Head of caudate nucleus (tissue), 42 donors: Measurements from ENCODE around the gene SLC35F6.
"Not testable (repeated sequence)": the region's sequence is repeated elsewhere in the genome, so short reads cannot be mapped to it uniquely, and the experiment has no call there.

Experiments
- DNase-seq, 42 donors: peaks; one replicate each; pipeline versions ENCODE4 v3.0.0 to v3.0.0-alpha.2; 2020 to 2021; ENCODE audit warnings: mixed read lengths in 7 of 42
- intact Hi-C: fragments of 100-400 bp; cut with DNase I; formaldehyde crosslinking; loops from one replicate; pipeline ENCODE4 v1.15.0; 2022

Gene SLC35F6

DNA sequence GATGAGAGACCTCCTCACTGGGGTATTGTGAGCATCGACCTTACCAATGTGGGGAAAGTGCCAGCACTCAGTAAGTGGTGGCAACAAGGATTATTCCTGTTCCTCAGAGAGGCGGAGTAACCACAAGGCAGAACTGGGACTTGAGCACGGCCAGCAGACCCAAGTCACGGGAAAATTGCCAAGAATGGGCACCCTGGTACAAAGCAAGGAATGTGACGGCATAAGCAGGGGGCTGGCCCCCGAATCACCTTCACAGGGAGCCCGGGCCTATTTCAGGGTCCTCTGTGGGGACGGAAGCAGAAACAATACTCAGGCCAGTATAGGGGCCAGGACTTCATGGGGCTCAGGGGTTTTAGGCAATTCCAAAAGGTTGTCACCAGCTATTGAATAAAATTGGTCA, 47.2 kb downstream of the SLC35F6 start:
- intact Hi-C loops: no loop called here
- peak in 2 of 42 donors; percentile 12 to 16 for DNase-seq

DNA sequence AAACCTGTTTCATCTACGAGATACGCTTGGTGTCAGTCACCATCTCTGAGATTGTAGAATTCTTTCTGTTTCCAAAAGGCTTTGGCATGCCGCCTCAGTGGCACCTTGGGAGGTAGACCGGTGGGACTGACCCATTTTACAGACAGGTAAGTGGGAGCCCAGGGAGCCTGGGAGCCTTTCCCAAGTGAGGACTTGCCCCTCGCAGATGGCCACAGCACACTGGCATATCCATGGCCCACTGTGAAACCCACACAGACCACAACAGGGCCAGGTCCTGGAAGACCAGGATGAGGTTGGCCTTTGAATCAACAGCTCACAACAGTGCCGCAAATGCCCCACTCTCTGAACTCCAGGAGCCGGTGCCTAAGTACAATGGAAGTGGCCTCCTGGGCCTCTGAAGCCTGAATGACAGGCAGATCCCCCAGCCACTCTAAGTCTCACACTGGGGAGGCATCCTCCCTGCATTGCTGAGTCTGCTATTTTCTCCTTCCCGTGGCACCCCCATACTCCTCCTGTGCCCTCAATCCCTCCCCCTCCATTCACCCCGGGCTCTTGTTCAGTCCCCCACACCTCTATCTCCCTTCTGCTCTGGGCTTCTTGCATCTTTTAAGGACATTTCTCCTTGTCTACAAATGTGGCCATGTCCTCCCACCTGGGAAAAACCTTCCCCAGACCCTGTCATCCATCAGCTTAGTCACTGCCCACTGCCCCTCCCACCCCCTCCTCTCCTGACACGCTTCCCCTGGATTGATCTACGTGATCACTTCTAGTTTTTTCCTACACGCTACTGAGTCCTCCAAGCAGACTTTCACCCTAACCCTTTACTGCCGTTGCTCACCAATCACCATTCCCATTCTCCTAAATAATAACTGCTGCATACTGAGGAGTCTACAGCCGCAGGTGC, 48.0 kb downstream of the SLC35F6 start:
- intact Hi-C loops: no loop called here
- DNase-seq: peak in 1 of 42 donors; percentile 7

DNA sequence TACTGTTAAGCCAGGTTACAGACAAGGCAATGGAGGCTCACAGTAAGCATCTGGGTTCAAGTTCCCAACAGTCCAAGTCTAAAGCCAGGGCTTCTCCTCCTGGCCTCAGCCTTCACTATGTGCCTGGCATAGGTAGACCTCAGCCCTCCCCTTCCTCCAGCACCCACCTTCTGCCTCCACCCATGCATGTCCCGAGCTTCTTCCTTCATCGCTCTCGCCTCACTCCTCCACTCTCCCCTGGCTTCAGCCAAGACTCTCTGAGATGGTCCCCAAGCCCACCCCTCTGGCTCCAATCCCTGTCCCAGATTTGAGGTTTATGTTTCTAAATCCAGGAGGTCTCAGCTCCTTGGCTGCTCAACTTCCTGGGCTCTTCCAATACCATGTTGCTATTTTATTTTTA, 48.6 kb downstream of the SLC35F6 start:
- DNase-seq: peak in 1 of 42 donors; percentile 8
- intact Hi-C loops: no loop called here

DNA sequence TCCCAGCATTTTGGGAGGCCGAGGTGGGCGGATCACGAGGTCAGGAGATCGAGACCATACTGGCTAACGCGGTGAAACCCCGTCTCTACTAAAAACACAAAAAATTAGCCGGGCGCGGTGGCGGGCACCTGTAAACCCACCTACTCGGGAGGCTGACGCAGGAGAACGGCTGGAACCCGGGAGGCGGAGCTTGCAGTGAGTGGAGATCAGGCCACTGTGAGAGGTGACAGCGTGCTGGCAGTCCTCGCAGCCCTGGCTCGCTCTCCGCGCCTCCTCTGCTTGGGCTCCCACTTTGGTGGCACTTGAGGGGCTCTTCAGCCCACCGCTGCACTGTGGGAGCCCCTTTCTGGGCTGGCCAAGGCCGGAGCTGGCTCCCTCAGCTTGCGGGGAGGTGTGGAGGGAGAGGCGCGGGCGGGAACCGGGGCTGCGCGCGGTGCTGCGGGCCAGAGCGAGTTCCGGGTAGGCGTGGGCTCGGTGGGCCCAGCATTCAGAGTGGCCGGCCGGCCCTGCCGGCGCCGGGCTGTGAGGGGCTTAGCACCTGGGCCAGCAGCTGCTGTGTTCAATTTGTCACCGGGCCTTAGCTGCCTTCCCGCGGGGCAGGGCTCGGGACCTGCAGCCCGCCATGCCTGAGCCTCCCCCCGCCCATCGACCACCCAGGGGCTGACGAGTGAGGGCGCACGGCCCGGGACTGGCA, 50.1 kb downstream of the SLC35F6 start:
- intact Hi-C loops, DNase-seq: not testable (repeated sequence)

DNA sequence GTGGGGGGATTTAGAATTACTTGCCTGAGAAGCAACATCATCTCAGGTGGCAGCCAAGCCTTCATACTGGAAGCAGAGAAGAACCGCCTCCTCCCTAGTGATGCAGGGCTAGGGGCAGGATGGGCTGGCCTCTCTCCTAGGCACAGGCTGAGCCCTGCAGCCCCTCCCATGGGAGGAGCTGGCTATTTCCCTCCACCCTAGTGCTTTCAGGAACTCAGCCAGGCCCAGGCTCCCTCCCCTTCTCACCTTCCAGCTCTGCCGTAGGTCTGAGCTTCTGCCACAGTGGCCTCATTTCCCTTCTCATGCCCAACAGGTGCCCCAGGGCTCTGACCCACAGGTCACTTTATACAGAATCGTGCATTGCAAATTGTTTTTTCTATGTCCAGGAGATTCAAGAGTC, 52.8 kb downstream of the SLC35F6 start:
- DNase-seq: no peak
- intact Hi-C loops: no loop called here

DNA sequence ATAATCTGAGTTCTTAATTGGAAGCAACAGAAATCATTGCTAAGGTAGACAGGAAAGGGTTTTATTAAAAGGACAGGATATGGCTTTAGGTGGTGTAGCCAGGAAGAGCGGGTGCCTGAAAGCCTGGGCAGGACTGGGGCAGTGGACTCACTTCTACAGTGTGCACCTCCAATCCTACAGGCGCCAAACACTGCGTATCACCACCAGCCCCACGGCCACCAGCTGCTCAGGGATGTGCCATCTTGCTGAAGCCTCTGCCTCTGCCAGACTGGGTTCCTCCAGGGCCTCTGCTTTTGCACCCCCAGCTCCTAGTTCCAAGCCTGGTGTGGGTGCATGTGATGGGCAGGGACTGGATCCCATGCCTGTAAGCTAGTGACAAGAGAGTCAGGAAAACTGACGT, 54.2 kb downstream of the SLC35F6 start:
- peak in 5 of 42 donors; percentile 5 to 42 (median 25) for DNase-seq
- intact Hi-C loops: no loop called here

DNA sequence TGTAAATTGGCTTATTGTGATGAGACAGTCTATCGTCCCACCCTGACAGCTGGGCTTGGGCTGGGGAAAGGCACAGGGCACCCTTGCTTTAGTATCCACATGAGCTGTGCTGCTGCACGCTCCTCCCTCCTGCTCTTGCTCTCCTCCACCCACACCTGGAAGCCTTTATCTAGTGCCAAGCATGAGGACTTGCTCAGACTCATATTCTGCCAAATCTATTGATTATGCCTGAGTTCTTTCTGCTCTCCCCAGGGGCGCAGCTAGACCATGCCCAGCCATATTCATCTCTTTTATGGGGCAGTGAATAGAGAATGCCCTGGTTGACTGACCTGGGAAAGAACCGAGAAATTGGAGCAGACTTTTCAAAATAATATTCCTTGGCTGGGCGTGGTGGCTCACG, 54.9 kb downstream of the SLC35F6 start:
- peak in 10 of 42 donors; percentile 7 to 49 (median 22) for DNase-seq

DNA sequence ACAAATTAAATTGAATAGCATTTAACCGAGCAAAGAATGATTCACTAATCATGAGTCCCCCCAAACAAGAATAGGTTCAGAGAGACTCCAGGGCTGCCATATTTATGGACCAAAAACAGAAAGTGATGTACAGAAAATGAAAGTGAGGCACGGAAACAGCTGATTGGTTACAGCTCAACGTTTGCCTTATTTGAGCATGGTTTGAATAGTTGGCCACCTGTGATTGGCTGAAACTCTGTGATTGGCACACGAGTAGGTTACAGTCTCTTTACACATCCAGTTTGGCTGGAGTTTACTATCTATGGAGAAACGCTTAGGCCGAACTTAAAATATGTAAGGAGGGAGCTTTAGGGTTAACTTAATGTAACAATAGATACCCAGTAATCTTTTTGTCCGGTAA, 56.8 kb downstream of the SLC35F6 start:
- intact Hi-C loops: no loop called here
- no peak for DNase-seq

More for the DNA sequence above, 54.9 kb downstream of the SLC35F6 start:
- intact Hi-C loops: no loop called here

DNA sequence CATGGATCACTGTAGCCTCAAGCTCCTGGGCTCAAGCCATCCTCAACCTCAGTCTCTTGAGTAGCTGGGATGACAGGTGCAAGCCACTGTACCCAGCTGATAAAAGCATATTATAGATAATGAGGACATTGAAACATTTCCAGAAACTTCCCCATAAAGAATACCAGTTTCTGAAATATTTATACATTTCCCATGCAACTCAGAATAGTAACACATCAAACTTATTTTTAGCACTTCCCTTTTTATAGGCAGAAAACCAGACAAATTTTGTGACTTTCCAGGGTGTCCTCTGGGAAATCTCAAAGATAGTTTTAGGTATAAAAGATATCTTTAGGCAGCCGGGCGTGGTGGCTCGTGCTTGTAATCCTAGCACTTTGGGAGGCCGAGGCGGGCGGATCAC, 58.8 kb downstream of the SLC35F6 start:
- DNase-seq: peak in 6 of 42 donors; percentile 6 to 45 (median 22)
- intact Hi-C loops: no loop called here
